ENCODE data around the gene PDE10A.
"Not testable (repeated sequence)": the region's sequence is repeated elsewhere in the genome, so short reads cannot be mapped to it uniquely, and the experiment has no call there.

Gene PDE10A

DNA sequence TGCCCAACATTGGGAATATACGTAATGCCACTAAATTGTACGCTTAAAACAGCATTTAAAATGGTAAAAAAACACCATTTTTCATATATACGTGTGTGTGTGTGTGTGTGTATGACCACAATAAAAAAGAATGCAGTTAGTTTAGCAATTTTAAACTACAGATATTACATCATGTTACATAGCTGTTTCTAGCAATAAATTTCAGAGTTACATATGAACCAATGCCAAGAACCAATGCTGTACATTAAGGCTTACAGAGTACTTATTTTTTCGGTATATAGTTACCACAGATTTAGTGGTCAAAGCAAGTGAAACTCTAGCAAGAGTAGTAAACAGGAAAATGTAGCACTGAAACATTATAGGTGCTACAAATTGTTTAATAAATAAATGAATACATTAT, 119.3 kb downstream of the PDE10A start:
- no peak for DNase-seq

DNA sequence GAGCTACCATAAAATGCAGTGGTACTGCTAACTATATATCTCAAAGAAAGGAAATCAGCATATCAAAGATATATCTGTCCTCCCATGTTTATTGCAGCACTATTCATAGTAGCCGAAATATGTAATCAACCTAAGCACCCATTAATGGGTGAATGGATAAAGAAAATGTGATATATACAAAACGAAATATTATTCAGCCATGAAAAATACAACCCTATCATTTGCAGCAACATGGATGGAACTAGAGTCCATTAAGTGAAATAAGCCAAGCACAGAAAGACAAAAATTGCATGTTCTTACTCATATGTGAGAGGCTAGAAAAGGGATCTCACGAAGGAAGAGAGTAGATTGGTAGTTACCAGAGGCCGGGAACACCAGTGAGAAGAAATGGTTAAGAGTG, 126.1 kb downstream of the PDE10A start:
- DNase-seq, result no peak

DNA sequence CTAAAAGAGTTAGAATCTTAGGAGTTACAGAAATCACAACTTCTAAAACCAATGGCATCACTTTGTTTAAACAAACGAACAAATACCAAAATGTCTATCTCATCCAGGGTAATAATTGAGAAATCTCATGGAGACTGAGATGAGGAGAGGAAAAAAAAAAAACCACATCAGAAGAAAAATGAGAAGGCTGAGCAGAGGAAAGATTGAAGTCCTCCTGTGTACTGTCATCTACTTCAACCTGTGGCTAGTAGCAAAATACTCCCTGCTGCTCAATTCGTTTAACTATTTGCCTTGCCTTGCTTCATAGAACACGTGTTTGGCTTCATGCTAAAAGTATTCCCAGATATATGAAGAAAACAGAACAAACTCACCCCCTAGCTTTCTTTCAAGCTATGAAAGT, 143.7 kb downstream of the PDE10A start:
- no peak for DNase-seq

DNA sequence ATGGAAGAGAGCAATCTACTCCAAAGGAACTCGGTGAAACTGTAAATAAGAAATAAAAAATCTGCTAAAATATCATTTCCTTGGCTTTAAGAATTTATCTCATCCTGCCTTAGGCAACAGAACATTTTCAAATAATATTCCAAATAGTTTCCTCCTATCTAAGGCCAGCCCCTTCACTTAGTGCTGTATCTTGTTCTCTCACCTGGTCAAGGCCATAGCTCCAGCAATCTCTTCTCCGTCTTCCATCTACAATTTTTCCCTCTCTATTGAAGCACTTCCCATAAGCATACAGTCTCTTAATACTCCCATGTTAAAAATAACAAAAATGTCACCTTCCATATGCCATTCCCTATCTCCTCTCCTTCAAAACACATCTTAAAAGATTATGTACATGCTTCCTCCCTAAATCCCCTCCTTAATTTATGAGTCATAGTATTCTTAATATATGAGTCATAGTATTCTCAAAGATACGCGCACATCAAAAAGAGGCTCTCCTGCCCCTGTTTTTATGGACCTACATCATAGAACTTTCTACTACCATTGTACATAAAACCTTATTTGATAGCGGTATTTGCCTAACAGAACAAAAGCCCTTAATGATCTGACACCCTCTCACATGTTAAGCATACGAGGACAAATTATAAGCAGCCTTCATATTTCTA, 146.9 kb downstream of the PDE10A start:
- no peak for DNase-seq

DNA sequence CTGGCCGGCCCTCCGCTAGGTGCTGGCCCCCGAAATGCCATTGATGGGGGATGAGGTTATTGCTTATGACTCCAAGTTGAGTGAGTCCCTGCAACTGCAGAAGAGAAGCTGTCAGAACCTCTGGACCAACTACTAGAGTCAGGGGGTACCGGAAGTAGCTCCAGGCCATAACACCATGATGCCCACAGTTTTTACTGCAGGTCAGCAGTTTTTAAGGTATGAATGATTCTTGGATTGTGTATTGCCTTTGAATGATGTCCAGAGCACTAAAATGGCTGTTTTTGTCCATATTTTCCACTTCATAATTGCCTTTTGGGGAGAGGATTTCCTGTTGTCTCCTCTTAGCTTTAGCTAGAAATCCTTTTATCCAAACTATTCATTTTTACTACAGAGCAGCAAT, 148.4 kb downstream of the PDE10A start:
- DNase-seq, result no peak

DNA sequence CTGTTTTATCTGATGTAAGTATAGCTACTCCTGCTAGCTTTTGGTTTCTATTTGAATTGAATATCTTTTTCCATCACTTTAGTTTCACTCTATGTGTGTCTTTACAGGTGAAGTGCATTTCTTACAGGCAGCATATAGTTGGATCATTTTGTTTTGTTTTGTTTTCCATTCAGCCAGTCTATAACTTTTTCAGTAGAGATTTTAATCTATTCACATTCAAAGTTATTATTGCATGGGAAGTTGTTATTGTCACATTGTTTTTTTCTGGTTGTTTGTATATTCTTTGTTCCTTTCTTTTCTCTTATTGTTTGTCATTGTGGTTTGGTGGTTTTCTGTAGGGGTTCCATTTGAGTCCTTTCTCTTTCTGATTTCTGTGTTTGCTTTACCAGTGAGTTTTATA, 151.2 kb downstream of the PDE10A start:
- no peak for DNase-seq

DNA sequence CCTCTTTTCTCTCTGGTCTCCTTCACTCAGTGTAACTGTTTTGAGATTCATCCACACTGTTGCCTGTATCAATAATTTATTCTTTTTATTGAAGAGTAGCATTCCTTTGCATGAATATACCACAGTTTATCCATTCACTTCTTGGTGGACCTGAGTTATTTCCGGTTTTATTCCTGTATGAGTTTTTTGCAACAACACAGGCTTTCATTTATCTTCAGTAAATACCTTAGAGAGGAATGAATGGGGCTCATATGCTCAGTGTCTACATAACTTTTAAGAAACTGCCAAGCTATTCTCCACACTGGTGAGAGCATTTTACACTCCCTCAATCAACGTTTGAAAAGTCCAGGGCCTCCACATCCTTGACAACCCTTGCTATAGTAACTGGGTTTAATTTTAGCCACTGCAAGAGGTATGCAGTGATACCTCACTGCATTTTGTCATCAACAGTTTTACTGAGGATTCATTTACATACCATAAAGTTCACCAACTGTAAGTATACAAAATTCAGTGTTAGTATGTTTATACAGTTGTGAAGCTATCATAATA, 154.6 kb downstream of the PDE10A start:
- no peak for DNase-seq

DNA sequence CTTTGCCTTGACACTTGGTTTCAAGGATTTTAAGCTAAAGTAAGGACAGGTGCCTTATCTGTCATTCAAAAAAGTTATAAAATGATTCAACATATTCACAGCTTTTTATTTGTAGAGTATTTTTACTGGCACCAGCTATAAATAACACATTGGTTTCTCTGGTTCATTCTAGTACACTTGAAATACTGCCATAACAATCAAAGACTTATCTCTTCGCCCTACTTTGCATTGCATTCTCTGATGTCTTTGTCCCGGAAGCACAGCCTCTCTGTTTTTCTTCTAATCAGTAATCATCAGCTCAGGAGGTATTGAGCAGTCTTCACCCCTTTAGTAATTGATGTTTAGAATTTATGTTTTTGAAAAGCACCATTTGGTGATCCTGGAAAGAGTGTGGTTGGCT, 156.4 kb downstream of the PDE10A start:
- no peak for DNase-seq

DNA sequence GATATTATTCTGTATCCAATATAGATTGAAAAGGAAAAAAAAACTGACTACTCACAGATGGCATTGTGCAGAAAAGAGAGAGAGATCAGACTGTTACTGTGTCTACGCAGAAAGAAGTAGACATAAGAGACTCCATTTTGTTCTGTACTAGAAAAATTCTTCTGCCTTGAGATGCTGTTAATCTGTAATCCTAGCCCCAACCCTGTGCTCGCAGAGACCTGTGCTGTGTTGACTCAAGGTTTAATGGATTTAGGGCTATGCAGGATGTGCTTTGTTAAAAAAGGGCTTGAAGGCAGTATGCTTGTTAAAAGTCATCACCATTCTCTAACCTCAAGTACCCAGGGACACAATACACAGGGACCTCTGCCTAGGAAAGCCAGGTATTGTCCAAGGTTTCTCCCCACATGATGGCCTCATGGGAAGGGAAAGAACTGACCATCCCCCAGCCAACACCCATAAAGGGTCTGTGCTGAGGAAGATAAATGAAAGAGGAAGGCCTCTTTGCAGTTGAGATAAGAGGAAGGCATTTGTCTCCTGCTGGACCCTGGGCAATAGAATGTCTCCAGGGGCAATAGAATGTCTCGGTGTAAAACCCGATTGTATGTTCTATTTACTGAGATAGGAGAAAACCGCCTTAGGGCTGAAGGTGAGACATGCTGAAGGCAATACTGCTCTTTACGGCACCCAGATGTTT, 162.7 kb downstream of the PDE10A start:
- DNase-seq, result not testable (repeated sequence)

DNA sequence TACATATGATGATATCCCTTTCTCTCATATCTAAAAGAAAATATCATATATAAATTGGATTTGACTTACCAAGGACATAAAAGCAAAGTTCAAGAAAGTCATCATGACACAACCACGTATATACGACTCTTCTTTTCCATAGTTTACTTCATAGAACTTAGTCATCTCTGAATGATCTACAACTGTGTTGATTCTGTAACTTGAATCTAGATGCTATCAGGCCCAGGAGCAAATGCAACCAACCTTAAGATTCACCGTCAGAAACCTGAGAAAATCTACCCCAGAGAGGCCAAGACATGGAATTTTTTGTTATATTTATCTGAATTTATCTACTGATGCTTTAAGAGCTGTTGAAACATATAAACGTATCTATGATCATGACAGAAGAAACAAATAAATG, 165.6 kb downstream of the PDE10A start:
- no peak for DNase-seq

DNA sequence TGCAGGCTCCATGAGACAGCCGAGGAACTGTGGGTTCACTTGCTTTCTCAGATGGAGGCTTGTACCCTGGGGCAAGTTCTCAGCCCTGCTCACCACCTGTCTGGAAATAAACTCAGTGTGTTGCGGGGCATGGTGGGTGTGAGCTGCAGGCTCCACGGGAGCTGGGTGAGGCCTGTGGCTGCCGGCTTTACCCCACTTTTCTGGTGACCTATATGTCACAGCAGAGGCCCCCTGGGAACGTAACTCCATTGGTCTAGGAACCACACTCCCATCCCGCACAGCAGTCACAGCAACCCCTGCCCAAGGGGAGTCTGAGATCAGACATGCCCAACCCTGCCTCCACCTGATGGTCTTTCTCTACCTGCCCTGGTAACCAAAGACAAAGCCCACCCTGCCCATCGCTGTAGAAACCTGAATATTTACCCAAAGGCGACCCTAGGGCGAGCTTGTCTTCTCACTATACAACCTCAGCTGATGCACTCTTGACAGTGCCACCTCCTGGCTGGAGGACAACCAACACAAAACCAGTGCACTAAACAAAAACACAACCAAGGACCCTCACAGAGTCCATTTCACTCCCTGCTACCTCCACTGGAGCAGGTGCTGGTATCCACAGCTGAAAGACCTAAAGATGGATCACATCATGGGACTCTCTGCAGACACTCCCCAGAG, 174.3 kb downstream of the PDE10A start:
- no peak for DNase-seq

DNA sequence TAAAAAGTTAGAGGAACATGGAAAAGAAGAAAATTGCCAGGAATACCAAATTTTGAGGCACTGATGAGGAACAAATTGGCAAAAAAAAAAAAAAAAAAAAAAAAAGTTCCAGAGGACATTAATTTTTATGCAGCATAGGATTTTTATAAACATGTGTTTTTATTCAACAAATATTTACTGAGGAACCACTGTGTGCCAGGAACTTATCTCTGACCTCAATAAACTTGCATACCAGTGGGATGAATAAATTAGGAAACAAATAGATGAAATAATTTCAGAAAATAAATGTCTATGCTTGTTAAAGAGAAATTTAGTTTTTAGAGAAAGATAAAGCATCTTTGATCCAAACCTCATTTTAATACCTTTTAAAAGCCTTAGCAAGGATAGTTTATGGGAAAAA, 175.1 kb downstream of the PDE10A start:
- DNase-seq, result no peak

DNA sequence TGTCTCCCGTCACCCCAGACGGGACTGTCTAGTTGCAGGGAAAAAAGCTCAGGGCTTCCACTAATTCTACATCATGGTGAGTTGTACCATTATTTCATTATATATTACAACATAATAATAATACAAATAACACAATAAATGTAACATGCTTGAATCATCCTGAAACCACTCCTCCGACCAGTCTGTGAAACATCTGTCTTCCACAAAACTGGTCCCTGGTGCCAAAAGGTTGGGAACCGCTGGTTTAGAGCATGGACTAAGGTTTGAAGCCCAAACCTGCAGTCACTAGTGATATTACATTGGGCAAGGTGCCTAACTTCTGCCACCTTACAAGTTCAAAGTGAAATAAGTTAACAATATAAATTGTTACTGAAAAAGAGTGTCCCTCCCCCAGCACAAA, 175.7 kb downstream of the PDE10A start:
- no peak for DNase-seq

DNA sequence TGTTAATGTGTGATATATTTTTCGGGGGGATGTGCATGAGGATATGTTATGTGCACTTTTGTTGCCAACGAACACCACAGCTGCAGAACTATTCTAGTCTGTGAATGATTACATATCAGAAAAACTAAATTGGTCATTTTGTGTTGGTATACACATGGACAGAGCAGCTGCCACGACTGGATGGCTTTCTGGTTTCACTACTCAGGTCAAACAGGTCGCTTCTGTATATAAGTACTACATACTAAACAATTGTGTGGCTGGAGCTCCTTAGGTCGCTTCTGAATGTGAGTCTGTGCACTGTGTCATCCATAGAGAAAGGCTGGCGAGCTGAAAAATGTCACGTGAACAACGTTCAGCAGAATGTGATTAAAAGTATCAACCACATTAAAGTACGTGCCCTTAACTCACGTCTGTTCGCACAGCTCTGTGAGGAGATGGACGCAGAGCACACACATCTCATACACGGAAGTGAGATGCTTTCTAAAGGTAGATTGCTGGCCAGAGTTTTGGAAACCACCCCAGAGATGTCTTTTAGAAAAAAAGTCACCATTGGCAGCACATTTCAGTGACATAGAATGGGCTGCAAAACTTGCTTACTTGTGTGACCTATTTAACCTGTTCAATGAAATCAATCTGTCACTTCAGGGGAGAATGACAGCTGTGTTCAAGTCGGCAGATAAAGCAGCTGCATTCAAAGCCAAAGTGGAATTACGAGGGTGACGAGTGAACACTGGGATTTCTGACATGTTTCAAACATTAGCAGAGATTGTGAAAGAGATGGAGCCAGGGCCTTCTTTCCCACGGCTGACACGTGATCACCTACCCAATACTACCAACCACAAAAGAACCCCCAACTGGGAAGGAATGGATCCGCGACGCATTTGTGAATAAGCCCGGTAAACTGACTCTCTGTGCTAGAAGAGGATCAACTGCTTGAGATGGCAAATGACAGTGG, 176.6 kb downstream of the PDE10A start:
- DNase-seq, result no peak

DNA sequence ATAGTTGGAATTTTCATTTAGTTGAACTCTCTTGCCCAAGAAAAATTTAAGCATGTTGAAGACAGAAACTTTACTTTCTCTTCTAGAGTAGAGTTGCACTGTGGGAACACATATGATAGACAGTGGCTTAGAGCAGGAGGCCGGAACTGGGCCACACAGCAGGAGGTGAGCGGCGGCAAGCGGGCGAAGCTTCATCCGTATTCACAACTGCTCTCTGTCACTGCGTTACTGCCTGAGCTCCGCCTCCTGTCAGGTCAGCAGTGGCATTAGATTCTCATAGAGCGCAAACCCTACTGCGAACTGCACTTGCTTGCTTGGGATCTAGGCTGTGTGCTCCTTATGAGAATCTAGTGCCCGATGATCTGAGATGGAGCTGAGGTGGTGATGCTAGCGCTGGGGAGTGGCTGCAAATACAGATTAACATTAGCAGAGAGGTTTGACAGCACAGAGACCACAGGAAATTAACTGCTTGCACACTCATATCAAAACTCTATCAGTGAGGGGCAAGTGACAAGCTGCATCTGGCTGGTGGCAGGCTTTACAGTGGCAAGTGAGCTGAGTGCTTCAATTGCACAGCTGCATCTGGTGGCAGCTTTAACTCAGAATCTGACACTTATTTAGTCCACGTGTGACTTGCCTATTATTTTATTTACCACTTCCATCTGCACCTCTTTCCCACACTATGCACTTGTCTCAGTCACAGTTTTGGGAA, 178.7 kb downstream of the PDE10A start:
- DNase-seq, result no peak

DNA sequence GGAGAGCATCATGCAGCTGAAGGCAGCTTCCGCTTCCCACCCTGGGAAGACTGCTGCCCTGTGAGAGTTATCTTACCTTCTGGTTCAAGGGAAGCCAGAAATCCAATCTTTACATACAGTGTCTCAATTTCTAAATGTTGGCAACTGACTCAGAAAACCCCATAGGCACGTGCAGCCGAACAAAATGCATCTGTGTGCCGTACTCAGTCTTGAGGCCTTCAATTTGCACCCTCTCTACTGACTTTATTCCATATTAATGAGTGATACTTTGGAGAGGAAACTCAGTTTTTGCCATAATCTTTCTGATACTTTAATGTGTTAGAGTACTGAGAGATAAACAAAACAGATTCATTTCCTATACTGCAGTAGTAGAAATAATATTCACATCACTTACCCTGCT, 181.1 kb downstream of the PDE10A start:
- no peak for DNase-seq

DNA sequence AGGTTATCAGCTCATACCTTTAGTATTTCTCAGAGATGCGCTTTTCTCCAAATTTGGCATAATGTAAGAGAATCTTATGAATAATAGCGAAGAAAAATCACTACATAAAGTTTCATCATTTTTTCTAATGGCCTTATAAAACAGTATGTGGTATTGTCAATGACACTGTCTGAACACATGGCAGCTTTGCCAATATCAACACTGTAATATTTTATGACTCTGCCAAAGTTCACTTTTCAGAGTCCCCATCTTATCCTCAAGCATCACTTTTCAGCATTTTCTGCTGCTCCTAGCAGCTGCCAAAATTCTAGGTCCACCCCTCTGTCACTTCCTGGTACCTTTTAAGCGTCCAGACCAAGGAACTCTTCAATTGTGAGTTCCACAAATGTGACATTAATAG, 182.1 kb downstream of the PDE10A start:
- no peak for DNase-seq

DNA sequence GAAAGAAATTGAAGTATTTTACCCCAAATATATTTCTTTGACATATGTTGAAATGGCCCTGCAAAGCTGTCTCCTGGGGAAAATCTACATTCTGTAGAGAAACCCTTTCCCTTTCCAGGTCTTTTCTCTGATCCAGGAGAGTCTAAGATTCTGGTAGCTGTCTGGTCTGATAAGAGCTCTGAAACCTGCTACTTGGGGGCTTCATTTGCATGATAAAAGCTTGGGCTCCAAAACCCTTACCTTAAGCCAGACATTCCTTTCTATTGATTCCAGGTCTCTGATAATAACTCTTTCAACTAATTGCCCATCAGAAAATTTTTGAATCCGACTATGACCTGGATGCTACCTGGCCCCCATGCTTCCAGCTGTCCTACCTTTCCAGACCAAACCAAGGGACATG, 184.5 kb downstream of the PDE10A start:
- DNase-seq, result no peak

DNA sequence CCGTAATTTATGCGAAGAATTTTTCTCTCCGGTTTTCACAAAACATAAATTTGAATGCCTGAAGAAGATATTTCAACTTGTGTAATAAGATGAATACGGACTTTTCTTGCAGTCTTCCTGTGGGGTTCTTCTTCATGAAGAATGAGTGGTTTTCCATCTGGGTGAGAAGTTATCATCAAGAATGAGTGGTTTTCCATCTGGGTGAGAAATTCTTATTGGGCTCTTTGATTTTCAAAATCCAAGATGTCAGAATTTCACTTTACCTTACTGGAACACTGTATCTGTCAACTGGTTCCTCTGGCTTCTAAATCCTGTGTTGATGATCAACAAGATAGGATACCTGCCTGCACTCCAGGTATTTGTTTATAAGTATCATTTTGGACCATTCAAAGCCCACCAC, 193.6 kb downstream of the PDE10A start:
- no peak for DNase-seq

DNA sequence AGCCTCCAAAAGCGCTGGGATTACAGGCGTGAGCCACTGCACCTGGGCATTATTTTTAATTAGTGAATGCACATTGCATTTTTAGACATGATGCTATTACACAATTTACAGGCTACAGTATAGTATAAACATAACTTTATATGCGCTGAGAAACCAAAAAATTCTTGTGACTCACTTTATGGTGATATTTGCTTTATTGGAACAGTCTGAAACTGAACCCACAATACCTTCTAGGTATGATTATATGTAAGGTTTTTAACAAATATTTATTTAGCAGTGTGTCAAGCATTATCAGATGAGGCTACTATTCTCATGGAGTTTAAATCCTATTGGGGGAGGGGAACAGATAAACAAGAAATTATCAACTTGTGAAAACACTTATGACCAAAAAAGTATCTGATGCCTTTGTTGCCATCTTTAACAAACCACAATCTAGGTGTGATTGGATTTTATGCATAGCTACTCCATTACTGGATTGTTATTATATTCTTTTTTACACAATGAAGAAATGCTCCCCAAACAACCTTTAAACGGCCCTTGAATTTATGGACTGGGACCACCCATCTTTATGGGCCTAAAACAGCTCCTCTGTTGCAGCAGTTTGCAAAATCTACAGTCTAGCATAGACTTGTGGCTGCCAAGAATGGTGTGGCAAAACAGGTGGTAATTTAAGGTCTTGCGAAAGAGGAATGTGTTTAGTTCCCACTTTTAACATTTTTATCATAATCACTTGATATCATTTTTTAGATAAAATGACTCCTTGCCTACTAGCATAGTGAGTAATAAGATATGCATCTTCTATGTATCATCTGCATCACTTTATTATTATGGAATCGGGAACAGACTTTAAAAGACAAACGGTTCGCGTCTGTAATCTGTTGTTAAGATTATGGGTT, 194.5 kb downstream of the PDE10A start:
- no peak for DNase-seq

DNA sequence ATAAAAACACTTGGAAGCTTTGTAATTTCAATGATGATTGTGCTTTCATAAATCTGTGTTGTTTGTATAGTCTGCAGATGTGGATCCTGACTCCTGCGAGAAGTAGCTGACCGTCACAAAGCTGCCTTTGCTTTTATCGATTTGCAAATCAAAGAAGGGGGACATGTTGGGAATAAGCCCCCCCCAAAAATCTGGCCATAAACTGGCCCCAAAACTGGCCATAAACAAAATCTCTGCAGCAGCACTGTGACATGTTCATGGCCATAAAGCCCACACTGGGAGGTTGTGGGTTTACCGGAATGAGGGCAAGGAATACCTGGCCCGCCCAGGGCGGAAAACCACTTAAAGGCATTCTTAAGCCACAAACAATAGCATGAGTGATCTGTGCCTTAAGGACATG, 199.5 kb downstream of the PDE10A start:
- not testable (repeated sequence) for DNase-seq

All from suppressor macrophage (primary cell).